Measurements from ENCODE around the gene KLF6.

Gene KLF6

DNA sequence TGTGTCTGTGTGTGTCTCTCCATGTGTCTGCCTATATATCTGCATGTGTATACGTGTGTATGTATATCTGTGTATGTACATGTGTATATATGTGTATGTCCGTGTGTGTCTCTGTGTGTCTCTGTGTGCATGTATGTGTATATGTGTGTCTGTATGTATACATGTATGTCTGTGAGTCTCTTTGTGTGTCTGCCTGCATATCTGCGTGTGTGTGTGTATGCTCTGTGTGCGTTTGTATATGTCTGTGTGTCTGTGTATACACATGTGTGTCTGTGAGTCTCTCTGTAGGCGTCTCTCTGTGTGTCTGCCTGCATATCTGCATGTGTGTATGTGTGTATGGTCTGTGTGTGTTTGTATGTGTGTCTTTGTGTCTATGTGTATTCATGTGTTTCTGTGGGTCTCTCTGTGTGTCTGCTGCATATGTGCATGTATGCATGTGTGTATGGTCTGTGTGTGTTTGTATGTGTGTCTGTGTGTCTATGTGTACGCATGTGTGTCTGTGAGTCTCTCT is 23.7 kb upstream of the KLF6 start:
- DNase-seq: no peak

DNA sequence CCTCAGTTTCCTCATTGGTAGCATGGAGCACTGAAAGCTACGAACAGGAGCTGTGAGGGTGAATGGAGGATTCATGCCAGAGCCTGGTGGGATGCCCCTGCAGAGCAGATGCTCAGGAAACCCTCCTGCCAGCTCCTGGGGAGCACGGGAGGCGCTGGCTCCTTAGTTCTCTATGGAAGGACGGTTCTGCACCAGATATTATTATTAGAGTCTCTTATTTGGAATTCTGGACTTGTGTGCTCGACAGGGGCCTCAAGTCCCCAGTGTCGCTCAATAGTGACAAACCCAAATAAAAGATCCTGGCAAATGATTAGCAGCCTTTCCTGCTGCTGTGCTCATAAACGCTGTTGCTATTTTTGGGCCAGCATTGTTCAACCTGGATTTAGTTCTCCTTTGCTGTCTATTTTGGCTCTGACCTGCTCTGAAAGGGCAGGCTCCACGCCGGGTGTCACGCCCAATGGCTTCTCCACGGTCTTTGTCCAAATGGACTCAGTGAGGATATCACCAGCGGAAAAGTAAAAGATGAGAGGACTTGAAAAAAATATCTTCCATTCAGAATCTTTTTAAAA is 23.0 kb upstream of the KLF6 start:
- DNase-seq: no peak

DNA sequence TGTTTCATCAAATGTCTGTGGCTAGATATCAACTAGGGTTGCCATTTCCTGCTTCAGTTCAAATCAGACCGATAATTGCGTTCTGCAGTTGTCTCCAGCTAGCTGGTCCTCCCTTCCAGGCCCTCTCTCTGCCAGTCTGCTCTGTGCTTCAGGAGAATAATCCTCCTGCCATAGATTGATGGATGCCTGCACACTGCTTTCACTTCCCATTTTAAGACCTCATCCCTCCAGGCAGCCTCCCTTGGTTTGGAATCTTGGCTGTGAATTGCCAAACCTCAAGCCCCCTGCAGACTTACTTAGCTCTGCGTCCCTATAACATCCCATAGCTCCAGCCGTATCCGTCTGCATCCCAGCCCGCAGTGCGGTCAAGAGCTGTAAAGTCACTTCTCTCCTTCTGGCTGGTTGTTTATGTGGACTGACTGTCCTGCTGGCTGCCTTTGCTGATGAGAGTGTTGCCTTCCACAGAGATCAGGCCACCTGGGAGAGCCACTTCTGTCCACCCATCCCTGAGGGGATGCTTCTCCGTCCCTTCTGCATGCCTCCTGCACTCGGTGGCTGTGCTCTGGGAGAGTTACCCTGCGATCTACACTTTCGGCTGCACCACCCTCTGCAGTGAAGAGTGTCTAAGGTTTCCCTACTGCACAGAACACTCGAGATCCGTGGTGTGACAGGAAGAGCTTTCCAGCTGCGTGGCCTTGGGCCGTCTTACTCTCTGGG is 22.4 kb upstream of the KLF6 start:
- no peak for DNase-seq

DNA sequence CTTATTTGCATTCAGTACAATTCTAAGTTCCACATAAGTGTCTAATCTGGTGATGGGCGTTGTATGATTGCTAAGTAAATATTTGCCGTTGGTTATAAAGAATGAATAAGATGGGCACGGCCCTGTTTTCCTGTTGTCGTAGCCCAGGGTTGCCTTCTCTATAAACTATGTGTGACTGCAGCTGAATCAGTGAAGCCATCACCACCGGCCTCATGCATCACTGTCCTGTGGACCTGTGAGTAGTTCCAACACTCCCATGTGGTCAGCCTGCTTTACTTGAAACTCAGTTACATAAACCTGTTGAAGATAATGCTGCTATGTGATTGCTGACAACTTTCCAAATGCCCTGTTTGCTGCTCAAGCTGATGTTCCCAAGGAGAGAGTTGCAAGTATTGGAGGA is 21.6 kb upstream of the KLF6 start:
- no peak for DNase-seq

DNA sequence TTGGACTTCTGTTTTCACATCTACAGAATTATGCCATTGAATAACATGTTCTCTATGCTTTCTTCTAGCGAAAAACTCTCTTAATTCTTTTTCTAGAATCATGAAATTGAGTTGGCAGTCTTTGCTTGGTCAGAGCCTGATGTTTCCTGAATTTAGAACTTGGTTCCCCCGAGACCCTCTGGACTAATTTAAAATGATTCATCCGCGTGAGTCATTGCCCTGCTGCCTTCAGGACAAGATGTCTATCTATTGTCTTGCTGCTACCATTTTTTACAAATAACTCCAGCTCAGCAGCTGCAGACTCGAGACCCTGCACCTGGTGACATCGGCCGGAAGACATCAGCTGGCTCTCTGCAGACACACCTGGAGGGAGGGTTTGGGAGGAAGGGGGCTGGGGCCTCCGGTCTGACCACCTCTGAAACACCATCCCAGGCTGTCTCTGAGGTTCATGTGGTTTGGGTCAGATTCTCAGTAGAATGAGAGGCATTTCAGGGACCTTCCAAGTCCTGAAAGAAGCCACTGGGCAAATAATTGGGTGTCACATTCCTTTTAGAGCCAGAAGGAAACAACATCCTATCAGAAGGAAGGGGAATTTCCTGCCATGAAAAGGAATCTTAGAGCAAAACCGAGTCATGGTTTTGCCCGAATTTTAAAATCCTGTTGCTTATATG is 20.9 kb upstream of the KLF6 start:
- DNase-seq: no peak

DNA sequence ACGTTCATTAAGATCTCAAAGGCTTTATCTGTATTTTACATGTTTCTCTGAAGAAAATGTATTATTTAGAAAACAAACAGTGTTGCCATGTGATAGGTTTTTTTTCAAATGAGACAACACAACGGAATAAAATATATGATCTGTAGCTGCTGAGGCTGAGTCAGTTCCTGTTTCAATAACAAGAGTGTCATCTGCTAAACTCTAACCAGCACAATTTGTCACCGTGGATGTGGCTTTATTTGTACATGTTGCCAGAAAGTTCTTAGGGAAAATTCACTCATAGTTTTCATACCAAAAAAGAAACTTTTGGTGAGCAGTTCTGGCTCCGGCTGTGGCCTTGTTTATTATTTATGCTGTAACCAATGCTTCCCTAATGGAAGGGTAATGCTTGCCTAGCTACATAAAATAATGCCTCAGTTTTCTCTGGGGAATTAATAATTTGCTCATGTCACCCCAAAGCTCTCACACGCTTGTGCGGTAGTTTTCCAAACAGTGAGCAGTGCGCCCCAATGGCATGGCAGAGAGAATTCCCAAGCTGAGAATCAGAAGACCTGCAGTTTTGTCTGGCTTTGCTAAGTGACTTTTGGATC is 20.3 kb upstream of the KLF6 start:
- DNase-seq: no peak

DNA sequence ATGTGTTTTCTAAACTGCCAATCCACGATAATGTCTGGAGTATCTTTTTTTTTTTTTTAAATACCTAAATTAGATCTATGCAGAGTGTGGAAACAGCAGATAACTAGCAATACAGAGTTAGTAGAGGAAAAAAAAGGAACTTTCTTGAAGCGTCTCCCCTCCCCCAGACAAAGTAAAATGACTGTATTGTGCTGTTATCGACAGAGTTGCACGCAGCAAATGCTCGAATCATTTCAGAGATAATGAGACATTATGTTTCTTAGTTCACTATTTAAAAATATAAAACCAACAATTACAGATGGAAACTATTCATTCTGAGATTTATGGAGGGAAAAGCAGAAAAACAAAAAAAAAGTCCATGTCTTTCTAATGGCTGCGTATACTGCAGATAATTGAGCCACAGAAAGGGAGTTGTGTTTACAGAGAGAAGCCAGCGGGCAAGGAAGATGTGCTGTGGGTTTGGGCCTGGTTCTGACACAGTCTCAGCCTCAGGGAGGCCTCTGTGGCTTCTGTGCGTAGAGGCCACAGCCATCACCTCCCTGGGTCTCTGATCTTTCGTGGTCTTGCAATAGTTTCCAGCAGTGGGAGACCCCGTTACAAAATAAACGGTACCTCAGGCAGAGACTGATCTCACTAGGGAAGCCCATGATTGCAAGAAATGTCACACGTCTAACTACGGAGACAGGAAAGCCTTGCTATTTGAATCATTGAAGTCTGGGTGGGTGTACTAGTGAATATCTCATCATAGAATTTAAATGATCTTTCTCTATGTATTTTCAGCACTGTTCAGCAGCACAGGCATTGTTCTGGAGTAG is 19.1 kb upstream of the KLF6 start:
- DNase-seq: no peak

DNA sequence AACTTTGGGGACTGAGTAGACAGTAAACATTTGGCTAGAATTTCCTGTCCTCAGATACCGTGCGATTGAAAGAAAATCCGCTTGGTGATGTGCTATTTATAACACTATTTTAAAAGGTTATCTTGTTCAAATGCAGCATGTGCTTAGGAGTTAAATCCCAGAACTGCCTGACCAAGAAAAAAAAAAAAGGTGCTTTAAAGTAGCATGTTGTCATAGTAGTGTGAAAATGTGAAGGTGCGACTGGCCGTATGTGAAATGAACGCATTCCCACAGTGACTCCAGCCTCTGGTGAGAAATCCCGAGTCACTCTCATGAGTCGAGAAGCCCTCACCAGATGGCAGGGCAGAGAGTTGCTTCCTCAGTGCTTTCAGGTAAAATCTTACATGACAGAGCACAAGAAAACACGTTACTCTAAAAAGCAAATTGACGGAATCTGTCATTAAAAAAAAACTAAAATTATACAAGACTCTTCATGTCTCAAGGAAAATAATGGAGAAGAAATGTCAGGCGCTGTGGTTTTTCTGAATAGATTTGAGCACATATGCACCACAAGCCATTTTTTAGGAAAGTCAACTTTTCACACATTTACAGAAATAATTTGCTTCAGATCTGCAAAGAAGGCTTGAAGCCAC is 18.4 kb upstream of the KLF6 start:
- no peak for DNase-seq

DNA sequence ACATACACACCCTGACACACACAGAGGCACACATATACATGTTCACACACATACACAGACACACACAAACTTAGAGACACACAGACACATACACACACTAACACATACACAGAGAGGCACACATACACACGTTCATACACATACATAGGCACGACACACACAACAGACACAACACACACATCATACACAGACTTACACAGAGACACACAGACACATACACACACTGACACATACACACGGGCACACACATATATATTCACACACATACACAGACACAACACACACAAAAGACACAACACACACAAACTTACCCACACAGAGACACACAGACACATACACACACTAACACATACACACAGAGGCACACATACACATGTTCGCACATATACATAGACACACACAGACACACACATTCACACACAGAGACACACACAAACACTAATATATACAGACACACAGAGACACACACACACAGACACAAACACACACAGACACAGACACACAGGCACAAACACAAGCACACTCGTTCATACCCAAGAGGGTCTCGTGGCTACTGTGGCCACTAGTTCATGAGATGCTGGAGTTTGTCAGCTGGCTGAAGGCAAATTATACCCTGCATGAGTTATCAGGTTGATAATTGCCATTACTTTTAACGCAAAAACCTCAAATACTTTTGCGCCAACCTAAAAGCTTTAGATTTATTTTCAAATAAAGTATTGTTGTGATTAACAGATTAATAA is 17.7 kb upstream of the KLF6 start:
- no peak for DNase-seq

DNA sequence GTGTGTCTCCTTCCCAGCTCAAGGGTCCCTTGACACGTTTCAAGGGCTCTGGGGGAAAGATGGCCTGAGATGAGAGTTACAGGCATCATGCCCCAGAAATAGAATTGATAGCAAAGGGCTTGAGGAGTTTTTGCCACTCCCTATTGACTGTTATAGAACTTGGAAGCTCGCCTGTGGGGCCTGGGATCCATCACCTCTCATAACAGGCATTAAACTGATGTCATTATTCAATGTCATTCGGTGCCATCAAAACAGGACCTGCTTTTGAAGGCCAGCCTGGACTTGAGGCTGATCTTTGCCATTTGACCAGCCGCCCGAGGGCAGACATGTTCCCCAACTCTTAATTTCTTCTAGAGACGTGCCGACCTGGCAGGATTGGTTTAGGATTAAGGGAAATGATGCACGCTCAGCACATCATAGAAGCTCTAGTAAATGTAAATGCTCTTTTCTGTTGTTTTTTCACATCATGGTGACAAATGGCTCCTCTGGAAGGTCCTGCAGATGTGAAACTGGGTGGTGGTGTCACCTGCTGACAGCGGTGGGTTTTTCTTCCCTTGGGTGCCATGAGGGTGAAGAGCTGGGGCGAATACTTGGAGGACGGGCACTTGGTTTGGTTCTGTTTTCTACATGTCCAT is 16.7 kb upstream of the KLF6 start:
- no peak for DNase-seq

DNA sequence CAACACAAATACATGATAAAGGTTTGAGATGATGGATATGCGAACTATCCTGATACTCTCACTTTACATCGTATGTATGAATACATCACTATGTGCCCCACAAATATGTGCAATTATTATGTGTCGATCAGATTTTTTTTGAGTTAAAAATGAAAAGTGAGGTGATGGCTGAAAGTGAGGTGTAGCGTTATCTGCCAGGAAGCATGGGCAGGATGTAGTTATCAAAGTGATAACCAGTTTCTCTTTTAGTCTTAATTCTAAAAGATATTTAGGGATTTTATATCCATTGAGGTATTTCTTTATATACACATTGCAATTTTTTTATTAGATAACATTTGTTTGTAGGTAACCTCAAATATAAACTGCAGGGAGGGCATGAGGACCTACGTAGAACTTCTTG is 15.6 kb upstream of the KLF6 start:
- no peak for DNase-seq

DNA sequence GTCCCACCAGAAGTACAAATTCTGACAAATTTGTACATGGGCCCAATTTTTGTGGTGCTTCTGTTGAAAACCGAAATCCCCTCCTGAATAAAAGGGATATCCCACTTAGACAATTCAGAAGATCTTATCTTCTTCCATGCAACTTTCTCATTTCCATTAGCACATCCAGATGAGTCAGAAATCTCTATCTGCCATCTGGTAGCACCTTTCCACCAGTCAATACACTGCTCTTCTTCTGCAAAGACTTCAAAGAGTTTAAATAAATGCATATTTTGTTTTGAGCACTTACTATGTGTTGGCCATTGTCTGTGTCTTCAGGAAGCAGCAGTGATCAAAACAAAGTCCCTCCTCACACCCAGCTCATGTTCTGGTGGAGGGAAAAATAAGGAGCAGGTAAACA is 12.7 kb upstream of the KLF6 start:
- DNase-seq: no peak

DNA sequence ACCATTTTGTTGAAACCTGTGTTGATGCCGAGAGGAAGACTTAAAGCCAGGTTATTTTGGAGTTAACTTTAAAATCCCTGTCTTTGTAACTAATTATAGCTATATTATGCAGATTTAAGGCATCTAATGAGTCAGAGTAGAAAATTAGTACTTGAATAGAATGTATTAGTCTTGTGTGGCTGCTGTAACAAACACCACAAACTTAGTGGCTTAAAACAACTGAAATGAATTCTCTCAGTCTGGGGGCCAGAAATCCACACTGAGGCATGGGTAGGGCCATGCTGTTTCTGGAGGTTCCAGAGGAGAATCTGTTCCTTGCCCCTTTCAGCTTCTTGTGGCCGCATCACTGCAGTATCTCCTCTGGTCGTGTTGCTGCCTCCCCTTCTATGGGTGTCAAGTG is 8.5 kb upstream of the KLF6 start:
- DNase-seq: no peak

DNA sequence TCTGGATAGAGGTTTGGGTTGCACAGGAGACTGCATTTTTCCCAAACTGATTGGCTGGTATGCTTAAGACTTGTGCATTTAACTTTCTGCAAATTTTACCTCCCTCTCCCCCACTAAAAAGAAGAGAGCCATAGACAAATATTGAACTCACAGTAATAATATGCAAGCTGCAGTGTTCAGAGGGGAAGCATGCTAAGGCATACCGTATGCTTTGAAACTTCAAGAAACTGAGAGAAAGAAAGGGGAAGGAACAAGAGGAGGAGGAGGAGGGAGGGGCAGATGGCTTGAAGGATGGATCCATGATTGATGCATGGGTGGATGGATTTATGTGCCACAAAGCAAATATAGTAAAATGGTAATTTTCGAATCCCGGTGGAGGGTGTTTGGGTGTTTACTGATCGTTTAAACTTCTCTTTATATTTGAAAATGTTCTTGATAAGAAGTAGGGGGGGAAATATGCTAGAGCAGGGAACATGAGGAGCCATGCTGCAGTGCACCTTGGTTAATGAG is 7.8 kb upstream of the KLF6 start:
- no peak for DNase-seq

DNA sequence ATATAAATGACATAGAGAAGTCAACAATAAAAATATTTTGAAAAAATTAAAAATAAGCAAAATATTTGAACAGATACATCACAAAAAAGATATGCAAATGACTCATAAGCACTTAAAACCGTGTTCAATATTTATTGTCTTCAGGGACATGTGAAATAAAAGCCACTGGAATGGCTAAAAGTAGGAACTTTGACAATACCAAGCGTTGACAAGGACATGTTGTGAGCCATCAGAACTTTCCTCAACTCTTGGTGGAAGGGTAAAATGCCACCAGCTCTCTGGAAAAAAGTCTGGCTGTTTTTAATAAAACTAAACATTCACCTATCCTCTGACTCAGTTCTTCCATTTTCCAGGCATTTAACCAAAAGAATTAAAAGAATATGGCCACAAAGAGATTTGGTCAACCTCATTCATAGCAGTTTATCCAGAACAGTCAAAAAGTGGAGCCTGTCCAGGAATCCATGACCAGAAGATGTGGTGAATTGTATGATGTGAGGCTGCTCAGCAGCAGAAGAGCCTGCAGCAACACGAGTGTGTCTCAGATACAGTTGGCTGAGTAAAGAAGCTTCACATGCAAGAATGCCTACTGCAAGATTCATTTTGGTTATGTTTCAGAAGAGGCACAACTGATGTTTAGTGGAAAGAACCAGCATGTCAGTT is 7.1 kb upstream of the KLF6 start:
- DNase-seq: no peak

DNA sequence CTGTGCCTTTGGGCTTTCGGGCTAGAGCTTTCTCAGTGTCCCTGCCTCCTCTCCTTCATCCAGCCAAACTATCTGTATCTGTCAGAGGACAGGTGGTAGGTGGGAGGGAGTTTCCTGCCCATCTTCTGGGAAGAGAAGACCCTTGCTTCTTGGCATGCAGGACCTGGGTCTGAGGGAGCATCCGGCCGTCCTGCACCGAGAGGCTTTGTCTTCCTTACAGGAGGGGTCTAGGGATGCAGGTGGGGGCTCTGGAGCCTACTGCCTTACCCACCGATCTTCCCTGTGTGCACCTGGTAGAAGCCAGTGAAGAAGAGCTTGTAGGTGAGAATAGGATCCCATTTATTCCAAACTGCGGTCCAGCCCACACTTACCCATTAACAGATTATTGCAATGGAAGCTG is 5.8 kb upstream of the KLF6 start:
- no peak for DNase-seq

DNA sequence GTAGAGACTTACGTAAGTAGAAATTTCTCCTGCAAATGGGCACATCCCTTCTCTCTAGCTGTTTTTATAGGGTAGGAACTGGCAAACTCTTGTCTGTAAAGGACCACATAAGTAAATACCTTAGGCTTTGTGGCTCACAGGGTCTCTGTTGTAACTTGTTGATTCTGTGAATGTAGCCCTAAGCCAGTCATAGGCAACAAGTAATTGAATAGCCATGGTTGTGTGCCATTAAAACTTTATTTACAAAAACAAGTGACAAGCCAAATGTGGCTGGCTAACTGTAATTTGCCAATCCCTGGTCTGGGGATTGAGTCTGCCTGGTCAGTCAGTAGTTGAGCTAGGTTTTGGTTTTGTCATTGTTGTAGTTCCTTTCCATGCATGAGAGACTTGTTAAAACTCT is 5.3 kb upstream of the KLF6 start:
- no peak for DNase-seq

DNA sequence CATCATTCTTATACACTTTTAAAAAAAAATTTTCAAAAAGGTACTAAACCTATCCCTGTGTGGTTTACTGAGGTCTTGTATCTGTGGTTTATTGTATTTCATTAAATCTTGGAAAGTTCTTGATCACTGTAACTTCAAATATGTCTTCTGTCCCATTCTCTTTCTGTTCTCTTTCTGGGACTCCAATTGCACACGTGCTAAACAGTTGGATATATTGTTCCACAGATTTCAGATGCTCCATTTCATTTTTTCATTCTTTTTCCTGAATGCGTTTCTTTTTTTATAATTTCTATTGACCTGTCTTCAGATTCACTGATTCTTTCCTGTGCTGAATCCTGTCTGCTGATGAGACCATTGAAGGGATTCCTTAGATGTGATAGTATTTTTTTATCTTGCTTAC is 4.6 kb upstream of the KLF6 start:
- no peak for DNase-seq

DNA sequence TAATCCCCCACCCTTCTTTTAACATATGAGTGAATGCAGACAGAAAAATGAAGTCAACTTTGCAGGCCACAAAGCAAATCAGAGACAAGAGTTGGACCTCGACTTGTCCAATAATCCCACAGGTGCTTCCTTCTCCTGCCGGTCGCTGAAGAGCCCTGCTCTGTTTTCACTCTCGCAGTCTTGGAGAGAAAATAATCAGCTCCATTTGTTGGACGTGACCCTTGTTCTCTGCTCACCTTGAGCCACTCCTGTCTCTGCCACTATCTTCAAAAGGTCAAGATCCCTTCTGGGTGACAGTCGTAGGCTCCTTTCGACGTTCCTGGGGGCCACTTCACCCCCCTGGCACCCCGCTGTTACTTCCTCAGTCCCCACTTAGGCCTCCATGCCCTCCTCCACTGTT is 2.8 kb upstream of the KLF6 start:
- no peak for DNase-seq

DNA sequence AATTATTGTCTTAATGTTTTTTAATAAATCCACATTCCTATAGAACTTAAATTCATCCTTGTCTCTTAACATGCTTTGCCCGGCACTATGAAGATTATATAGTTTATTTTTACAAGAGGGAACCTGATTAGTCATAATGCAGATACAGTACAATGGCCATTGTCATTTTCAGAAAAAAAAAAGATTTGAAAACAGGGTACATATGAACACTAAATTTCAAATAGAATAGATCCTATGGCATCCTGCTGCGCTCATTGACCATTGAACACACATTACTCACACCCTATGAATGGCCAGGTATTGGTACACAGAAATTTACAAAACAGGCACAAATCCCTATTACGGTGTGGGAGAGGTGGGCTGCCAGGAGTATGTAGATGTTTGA is 2.0 kb upstream of the KLF6 start:
- DNase-seq: no peak

All from DMS79 (cell line).